Activated naive CD4-positive, alpha-beta T cell treated with anti-CD3 and anti-CD28 coated beads, Interleukin-2, amount 50 U/mL, for 72 hours (primary cell): ENCODE data around the gene LRRFIP1. TPM values are rescaled to one million over a fixed set of nuclear protein-coding genes. Genes with fewer than 3 reads are reported as not detected.

ENCODE experiments used
- ATAC-seq, 2 donors: fragments of 150-1000 bp; cut with Tn5 transposase; 2 replicates each; pipeline ENCODE4 v1.10.0; 2021; ENCODE audit warnings: mild to moderate bottlenecking in 2 of 2, moderate library complexity in 2 of 2
- DNase-seq, 2 donors: peaks; one replicate each; pipeline ENCODE4 v3.0.0; 2021 to 2022; ENCODE audit warnings: low spot score in 2 of 2
- H3K27ac Mint-ChIP-seq, 2 donors: one replicate each; pipeline ENCODE4 v1.8.0; 2022; ENCODE audit warnings: mild to moderate bottlenecking in 2 of 2, mixed read lengths in 2 of 2
- H3K36me3 Mint-ChIP-seq, 2 donors: one replicate each; pipeline ENCODE4 v1.8.0; 2022; ENCODE audit warnings: mixed read lengths in 2 of 2
- H3K9me3 Mint-ChIP-seq, 2 donors: one replicate each; pipeline ENCODE4 v1.8.0; 2022; ENCODE audit warnings: mixed read lengths in 2 of 2
- total RNA-seq, 2 donors: library from RNA; stranded (reverse); gene quantifications; one replicate each; pipeline ENCODE4 v1.2.3, GENCODE V29; 2022

LRRFIP1 gene
- total RNA-seq, 2 donors from 2014 or later: 190 to 193 TPM

DNA sequence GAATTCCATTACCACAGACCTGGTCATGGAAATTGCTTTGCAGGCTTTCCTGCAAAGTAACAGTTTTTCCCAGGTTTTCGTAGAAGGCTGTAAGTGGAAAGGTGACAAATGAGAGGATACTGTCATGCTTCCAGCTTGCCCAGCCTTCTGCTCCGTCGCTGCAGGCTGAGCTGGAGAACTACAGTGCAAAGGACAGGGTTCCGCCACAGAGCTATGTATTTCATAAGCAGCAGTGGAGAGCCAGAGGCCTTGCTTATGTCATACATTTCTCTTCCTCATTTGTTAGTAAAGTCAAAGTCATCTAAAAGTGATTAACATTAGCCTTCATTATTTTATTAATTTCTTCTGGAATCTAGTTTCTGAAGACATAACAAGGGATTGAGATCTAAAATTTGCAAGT, 98.3 kb downstream of the LRRFIP1 start:
- peaks cover 0 to 32% of the 10 kb centered on the region in 2 donors for H3K36me3 Mint-ChIP-seq
- no peak for DNase-seq
- no peaks in the 10 kb centered on the region for H3K9me3 Mint-ChIP-seq
- H3K27ac Mint-ChIP-seq: peak overlapping the region in 1 of 2 donors; percentile 25
- ATAC-seq: no peak

DNA sequence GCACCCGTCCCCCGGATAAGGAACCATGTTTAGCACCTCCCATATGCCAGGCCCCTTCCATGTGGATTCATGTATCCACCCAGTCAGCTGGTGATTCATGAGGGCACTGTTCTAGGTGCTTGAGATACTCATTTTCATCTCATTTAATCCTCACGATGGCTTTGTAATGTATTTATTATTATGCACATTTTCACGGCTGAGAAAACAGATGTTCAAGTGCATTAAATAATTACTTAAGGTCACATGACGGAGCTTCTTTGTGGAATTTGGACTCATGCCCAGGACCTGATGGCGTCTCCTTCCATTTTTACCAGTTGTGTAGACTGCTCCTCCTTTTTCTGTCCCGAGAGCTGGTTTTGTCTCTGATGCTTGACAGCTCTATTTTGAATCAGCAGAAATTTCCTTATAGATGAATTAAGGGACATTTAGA, 99.0 kb downstream of the LRRFIP1 start:
- DNase-seq (no peak), ATAC-seq (no peak)
- peaks cover 0 to 26% of the 10 kb centered on the region in 2 donors for H3K36me3 Mint-ChIP-seq

DNA sequence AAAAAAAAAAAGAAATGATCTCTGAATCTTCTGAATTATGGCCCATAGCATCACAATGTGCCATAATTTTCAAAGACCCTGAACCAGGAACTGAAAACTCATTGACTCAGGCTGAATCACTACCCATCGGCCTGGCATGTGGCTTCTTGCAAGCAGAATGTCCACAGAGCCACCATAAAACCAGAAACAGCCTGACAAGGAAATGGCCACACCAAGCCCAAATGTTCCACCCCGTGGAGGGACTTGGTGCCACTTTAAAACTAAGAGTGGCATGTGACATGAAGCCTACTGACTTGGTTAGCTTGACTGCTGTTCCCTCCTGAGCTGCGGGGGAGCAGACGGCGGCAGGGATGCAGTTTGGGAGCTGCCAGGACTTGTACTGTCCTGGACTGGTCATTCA, 100.0 kb downstream of the LRRFIP1 start:
- DNase-seq (no peak), ATAC-seq (peak in 1 of 2 donors; percentile 52)
- no peaks in the 10 kb centered on the region for H3K9me3 Mint-ChIP-seq
- H3K27ac Mint-ChIP-seq: peak overlapping the region in 1 of 2 donors; percentile 56
- peaks cover 0 to 26% of the 10 kb centered on the region in 2 donors for H3K36me3 Mint-ChIP-seq

More for the DNA sequence above, 99.0 kb downstream of the LRRFIP1 start:
- H3K9me3 Mint-ChIP-seq: no peaks in the 10 kb centered on the region
- no peak overlapping the region for H3K27ac Mint-ChIP-seq

DNA sequence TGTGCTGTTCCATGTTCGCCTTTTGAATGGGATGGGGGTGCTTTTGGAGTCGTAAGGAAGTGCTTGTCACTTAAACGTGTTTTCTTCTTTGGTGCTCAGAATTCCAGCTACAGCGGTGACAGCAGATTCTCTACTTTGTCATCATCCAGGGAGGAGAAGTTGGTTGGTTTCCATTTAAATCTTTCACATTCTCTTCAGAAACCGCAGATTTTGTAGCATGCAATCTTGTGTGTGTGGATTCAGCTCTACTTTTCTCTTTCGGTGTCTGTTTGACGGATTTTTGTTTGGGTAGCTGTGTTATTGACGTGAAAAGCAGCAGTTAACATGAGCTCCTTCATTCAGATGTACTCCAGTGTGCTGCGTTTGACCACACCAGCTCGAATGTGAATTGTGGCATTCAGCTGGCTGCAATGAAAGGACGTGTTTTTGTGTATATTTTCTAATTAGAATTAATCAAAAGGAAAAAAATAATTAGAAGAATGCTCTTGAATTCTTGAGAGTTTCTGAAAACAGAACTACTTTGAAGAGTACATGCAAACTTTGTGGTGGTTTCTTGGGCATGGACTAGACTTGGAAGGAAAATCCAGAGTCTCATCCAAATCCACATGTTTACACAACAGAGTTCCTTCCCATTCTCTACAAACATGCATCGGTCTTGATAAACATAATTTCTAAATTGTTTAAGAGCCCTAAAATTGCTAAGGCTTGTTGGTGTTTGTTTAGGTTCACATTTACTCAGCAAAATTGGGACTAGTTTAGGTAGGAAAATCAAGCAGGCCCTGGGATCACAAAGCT, 102.5 kb downstream of the LRRFIP1 start:
- ATAC-seq (no peak), DNase-seq (no peak)
- no peaks in the 10 kb centered on the region for H3K9me3 Mint-ChIP-seq
- H3K36me3 Mint-ChIP-seq: peaks cover 0 to 32% of the 10 kb centered on the region in 2 donors
- H3K27ac Mint-ChIP-seq: peak overlapping the region; percentile 84 to 92

DNA sequence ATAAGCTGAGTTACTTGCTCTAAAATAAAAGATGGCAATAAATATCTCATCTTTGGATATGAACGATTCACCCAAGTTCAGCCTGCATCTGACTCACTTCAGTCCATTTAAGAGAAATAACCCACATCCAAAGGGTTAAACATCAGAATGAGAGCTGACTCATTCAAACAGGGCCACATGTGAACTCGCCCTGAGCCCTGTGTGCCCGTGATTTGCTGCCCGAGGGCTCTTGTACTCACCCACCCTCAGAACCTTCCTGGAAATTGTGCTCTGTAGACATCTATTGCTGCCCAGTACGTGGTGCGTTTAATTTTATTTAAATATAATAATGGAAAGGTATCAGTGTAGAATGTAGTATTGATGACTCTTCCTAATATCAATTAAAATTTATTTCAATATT, 104.3 kb downstream of the LRRFIP1 start:
- peak in 1 of 2 donors; percentile 60 for DNase-seq
- H3K9me3 Mint-ChIP-seq: no peaks in the 10 kb centered on the region
- peaks cover 0 to 26% of the 10 kb centered on the region in 2 donors for H3K36me3 Mint-ChIP-seq
- peak overlapping the region; percentile 84 to 92 for H3K27ac Mint-ChIP-seq
- ATAC-seq: peak; percentile 96 to 98

DNA sequence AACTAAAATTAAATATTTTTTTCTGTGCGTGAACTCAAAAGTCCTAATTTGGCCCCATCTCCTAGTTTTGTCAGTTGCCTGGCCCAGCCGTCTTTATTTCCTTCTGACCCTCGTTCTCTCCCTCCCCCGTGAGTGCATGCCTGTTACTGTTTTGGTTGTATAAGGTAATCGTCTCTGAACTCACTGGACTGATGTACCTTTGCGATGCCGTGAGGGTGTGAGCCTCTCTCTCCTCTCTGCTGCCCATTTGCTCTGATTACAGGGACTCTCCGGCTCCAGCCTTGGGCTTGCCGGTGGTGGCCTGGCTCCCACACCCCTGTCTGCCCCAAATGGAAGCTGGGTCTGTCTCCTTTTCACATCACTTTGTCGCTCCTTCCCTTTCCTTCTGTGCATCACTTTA, 104.7 kb downstream of the LRRFIP1 start:
- ATAC-seq (no peak), DNase-seq (no peak)
- Mint-ChIP-seq H3K36me3 (peaks cover 0 to 23% of the 10 kb centered on the region in 2 donors), H3K27ac (peak overlapping the region; percentile 70), H3K9me3 (no peaks in the 10 kb centered on the region)

DNA sequence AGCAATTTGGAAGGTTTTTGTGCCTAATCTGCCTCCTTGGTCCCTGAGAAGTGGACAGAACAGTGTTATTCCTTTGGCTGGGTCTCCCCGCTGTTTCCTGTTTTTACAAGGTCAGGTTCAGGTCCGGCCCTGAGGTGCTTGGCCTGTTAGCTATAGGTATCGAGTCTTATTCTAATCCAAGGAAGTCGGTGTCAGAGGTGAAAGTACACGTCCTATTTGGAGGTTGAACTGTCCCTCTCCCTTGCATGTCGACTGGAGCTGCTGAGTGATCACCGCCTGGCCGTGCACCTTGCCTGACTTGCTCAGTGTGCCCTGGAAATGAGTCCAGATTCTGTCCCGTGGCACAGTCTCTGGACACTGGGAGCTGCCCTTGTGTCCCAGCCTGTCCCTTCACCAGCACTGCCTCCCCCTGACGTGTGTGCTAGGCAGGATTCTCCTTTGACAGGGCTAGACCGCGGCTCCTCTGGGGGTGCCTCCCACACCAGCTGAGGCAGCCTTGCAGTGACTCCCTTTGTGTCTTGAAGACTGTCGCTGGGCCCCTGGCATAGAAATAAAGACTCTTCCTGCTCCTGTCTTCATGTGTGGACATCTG, 105.5 kb downstream of the LRRFIP1 start:
- peaks cover 0 to 23% of the 10 kb centered on the region in 2 donors for H3K36me3 Mint-ChIP-seq
- DNase-seq (no peak), ATAC-seq (no peak)
- H3K9me3 Mint-ChIP-seq: no peaks in the 10 kb centered on the region
- H3K27ac Mint-ChIP-seq: peak overlapping the region in 1 of 2 donors; percentile 70

DNA sequence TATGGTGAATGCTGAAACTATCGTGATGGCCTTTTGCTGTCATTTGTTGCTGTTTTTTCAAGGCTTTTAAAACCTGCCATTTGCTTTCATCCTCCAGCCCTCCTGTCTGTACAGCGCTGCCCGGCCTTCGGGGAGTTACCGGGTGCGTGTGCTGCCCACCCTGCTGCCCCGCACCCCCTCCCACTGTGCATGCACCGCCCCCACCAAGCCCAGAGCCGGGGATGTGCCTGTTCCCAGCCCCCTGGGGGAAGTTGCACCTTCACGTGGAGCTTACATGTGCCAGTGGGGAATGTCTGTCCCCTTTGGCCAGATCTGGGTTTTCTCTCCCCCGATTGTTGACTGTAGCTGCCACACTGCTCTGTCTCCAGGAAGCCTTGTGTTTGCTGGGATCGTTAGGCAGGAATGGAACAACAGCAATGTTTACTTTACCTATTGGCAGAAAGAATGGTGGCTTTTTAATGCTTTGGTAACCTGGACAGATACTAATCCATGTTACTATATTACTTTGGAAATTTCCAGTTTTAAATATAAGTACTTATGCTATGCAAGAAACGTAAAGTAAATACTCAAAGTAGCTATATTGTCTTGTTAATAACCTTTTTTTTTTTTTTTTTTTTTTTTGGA, 106.4 kb downstream of the LRRFIP1 start:
- no peak for DNase-seq
- Mint-ChIP-seq H3K36me3 (peaks cover 0 to 23% of the 10 kb centered on the region in 2 donors), H3K27ac (peak overlapping the region in 1 of 2 donors; percentile 41), H3K9me3 (no peaks in the 10 kb centered on the region)
- no peak for ATAC-seq

DNA sequence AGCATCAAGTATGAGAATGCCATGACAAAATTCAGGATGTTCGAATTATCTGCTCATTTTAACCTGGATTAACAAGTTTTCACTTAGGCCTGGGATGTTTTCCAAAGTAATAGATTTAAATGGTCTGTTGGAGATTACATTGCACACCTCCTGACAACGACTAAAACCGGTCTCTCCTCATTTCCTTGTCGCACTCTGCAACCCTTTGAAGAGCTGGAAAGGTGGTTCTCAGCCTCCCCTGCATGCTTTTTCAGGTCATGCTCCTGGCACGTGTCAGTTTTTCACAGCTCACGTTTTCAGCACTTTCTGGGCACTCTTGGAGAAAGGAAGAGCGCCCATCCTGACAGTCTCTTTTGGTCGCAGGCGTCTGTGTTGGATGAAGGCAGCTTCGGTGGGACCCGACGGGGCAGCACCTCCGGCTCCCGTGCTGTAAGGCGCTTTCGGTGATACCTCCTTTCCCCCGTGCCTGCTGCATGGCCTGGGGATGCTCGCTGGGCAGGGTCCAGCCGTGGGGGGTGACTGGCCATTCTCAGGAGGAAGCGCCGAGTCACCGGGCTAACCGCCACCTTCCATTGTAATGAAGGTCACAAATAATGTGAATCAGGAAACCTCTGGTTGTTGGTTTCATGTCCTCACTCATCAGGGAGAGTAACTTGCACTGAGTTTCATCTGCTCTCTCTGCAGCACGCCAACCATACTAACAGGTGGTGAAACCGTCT, 107.7 kb downstream of the LRRFIP1 start:
- Mint-ChIP-seq H3K36me3 (peaks cover 0 to 14% of the 10 kb centered on the region in 2 donors), H3K27ac (no peak overlapping the region), H3K9me3 (no peaks in the 10 kb centered on the region)
- ATAC-seq (no peak), DNase-seq (no peak)

DNA sequence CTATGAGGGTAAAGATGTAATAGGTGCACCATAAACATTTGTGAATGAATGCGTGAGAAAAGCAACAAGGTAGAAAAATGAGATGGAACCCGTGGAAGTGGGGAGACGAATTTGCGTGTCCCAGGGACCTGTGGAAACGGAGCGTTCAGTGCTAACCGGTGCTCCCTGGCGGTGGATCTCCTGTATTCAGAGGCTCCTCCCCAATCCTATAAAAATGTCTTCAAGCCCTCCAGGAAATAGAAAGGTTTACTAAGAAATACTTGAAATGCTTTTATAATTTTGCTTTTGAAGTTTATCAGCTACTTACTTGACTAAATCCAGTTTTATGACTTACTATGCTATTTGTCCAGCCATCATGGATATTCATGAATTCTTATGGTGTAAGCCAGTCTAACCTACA, 108.4 kb downstream of the LRRFIP1 start:
- DNase-seq (no peak), ATAC-seq (no peak)
- H3K27ac Mint-ChIP-seq: no peak overlapping the region
- no peaks in the 10 kb centered on the region for H3K9me3 Mint-ChIP-seq
- peaks cover 0 to 9% of the 10 kb centered on the region in 2 donors for H3K36me3 Mint-ChIP-seq

DNA sequence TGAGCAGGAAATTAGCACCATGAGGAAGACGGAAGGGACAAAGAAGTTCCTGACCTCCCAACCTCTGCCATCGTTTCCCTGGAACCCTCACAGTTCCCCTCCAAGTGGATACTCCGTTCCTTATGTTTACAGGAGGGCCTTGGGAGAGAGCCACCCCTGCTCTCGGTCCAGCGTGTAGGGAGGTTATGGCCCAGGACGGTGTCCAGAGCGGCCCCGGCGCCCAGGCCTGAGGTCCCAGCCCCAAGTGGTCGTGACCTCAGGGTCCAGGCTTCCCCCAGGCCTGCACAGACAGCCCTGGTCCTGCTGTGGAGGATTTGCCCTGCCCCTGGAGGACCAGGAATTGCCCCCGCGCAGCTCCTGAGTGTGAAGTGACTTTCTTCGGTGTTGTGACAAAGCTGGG, 109.4 kb downstream of the LRRFIP1 start:
- ATAC-seq (no peak), DNase-seq (no peak)
- Mint-ChIP-seq H3K36me3 (peaks cover 0 to 9% of the 10 kb centered on the region in 2 donors), H3K9me3 (no peaks in the 10 kb centered on the region), H3K27ac (peak overlapping the region; percentile 24 to 86)

DNA sequence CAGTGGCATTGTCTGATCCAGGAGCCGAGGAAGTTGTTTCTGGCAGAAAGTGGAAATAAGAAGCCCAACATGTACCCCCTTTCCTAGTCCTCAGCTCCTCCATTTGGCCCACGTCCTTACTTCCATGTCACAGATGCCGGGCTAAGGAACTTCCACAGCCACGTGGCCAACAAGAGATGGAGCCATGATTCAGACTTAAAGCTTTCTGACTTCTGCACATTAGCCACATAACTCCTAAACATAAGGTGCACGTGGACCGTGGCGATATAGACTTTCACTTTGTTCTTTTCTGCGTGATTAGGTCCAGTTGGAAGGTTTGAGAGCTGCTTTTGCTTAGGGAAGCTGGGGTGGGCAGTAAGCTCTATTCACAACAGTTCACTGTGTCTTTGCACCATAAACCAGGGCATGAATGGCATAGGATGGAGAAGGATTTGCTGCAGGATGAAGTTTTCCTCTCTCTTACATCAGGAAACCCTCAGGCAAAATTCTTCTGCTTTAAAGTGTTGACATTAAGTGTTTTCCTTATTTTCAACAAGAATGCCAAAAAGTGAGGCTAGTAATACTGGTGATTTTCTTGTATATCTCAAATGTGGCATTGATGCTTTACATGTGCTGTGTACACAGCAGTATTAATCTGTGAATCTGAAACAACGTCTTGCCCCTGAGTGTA, 109.9 kb downstream of the LRRFIP1 start:
- no peak for ATAC-seq
- Mint-ChIP-seq H3K27ac (peak overlapping the region; percentile 24 to 86), H3K9me3 (no peaks in the 10 kb centered on the region), H3K36me3 (peaks cover 0 to 9% of the 10 kb centered on the region in 2 donors)
- DNase-seq: no peak

DNA sequence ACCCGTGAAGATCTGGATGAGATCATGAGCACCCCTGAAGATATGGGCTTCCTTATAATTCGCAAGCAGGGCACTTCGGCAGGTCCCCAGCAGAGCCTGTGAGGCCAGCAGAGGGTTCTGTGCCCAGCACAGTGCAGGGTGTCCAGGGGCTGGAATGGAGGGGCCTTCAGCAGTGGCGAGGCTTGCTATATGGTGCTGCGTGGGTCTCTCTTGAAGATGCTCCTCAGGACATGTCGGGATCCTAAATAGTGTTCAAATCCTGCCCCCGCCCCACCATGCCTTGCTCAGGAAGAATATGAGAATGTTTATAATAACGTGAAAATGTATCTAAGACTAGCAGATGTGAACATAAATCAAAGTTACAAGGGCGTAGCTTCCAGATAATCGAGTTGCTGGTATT, 110.9 kb downstream of the LRRFIP1 start:
- H3K36me3 Mint-ChIP-seq: peaks cover 0 to 5% of the 10 kb centered on the region in 2 donors
- DNase-seq: no peak
- peak overlapping the region; percentile 6 to 86 for H3K27ac Mint-ChIP-seq
- no peaks in the 10 kb centered on the region for H3K9me3 Mint-ChIP-seq
- ATAC-seq: no peak

DNA sequence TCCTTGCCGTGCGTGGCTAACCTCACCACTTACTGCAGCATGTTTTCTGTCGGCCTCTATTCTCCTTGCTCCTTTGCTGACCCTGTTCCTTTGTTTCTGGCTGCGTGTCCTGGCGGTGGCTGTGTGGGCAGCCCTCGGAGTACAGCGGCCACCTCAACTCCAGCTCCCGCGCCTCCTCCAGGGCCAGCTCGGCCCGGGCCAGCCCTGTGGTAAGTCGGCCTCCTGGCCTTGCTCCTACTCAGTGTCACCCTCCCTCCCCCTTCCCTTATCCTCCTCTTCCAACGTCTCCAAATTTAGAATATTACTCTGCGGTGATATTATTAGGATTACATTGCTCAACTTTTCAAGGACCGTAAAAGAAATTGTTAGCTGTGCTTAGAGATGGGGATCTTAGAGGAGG, 111.7 kb downstream of the LRRFIP1 start:
- Mint-ChIP-seq H3K27ac (peak overlapping the region in 1 of 2 donors; percentile 74), H3K9me3 (no peaks in the 10 kb centered on the region), H3K36me3 (peaks cover 0 to 4% of the 10 kb centered on the region in 2 donors)
- ATAC-seq (no peak), DNase-seq (no peak)

DNA sequence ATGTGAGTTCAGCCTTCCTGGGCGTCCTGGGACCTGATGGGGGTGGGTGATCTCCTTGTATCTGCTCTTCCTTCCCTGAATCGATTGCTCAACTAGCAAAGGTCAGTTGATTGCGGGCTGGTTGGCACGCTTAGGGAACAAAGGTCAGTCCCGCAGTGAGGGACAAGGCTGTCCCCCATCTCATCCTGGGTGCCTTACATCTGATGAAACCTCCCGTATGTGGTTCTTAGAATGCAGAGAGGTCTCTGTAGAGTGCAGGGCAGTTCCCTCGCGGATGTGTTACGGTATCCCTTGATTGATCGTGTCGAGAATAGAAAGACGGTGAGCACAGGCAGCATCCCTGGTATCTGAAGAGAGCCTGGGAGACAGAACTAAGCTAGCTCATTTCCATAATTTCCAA, 114.8 kb downstream of the LRRFIP1 start:
- H3K27ac Mint-ChIP-seq: peak overlapping the region; percentile 81 to 95

DNA sequence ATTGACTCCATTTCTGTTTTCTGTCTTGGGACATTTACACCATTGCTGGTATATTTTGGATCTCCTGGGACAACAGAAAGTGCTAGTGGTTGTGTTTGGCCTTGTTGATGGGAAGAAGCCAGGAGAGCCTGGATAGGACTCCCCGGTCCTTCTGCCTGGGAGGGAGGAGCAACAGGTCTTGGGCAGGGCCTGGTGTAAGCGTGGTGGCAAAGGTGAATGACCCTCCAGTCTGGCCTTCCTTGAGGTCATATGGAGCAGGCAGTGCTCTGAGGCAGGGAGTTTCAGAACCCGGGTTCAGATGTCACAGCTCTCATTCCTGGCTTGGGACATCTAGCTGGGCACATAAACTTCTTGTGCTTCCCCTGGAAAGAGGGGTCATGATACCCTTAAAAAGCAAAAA, 115.2 kb downstream of the LRRFIP1 start:
- H3K36me3 Mint-ChIP-seq: no peaks in the 10 kb centered on the region
- H3K9me3 Mint-ChIP-seq: no peaks in the 10 kb centered on the region
- ATAC-seq (no peak), DNase-seq (no peak)
- H3K27ac Mint-ChIP-seq: peak overlapping the region; percentile 81 to 95

More for the DNA sequence above, 114.8 kb downstream of the LRRFIP1 start:
- ATAC-seq (no peak), DNase-seq (no peak)
- Mint-ChIP-seq H3K36me3 (no peaks in the 10 kb centered on the region), H3K9me3 (no peaks in the 10 kb centered on the region)
